Measurements from ENCODE around the gene THADA. TPM values are rescaled to one million over a fixed set of nuclear protein-coding genes. Genes with fewer than 3 reads are reported as not detected.

The THADA gene
- total RNA-seq, 1 donor from 2014 or later = 33.8 TPM

DNA sequence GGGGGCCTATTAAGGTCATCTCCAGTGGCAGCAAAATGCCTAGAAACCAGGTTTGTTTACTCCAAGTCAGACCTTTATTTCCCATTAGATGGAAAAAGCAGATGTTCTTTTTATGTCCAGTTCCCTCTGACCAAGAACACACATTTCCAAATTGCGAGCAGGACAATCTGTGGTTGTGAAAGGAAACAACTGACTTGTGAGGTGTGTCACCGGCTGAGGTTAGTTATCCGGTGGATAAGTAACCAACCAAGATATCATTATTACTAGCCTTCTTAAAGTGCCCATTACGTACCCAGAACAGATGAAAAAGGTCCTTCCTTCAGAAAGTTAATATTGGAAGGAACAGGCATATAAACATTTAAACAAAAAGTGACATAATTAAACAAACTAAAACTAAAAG is 112.9 kb downstream of the THADA start:
- TF ChIP-seq, protein P1, sequence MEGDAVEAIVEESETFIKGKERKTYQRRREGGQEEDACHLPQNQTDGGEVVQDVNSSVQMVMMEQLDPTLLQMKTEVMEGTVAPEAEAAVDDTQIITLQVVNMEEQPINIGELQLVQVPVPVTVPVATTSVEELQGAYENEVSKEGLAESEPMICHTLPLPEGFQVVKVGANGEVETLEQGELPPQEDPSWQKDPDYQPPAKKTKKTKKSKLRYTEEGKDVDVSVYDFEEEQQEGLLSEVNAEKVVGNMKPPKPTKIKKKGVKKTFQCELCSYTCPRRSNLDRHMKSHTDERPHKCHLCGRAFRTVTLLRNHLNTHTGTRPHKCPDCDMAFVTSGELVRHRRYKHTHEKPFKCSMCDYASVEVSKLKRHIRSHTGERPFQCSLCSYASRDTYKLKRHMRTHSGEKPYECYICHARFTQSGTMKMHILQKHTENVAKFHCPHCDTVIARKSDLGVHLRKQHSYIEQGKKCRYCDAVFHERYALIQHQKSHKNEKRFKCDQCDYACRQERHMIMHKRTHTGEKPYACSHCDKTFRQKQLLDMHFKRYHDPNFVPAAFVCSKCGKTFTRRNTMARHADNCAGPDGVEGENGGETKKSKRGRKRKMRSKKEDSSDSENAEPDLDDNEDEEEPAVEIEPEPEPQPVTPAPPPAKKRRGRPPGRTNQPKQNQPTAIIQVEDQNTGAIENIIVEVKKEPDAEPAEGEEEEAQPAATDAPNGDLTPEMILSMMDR (conservative IDR thresholded peaks at IDR 0.05) = no peak
- no peak for DNase-seq (ENCODE audit: low read depth, low spot score)
- H3K9me3 Mint-ChIP-seq = no peaks in the 10 kb centered on the region
- no peak overlapping the region for H3K27ac Mint-ChIP-seq (ENCODE audit: unreplicated experiment)
- no peaks in the 10 kb centered on the region for H3K27me3 Mint-ChIP-seq (ENCODE audit: low read depth)
- no peaks in the 10 kb centered on the region for H3K4me1 Mint-ChIP-seq
- H3K4me3 Mint-ChIP-seq = no peak overlapping the region
- no peaks in the 10 kb centered on the region for H3K36me3 Mint-ChIP-seq (ENCODE audit: low read depth)

DNA sequence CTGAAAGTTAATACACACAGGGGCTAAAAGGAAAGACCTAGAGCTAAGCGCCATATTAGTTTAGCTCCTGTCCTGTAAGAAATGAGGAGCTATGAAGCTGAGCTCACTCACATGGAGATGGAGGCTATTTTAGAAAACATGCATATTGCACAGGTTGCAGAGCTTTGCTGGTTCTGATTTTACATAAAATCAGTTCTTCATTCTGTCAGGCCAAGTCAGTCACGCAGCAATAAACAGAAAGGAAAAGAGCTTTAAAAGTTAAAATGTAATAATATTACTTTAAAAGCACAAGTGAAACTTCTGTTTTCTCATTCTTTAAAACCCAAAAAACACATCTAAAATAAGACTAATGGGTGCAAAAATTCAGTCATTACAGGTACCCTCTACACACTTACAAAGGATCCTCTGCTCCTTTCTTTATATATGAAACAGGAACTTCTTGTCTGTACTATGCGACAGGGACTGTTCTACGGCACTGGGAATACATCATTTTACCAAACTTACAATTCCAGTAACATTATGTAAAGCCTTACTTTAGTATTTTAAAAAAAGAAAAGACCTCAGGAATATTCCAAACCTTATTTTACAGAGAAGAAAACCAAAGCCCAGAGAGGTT is 113.8 kb downstream of the THADA start:
- H3K4me3 Mint-ChIP-seq = no peak overlapping the region
- no peak overlapping the region for H3K27ac Mint-ChIP-seq (ENCODE audit: unreplicated experiment)

DNA sequence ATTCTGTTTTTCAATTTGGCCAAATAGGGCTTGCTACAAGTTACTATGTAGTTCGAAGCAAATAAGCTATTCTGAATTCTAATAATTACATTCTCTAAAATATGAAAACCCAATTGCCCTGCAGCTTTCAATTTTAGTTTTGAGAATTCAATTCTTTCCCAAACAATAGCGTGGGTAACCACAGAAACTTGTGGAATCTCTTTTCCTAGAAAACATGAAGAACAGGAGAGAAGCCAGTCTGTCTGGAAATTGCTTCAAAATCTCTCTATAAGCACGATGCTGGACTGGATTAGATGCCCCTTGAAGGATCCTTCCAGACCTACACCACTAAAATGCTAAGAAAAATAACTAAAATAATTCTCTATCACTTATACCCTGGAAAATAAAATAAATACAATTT is 115.0 kb downstream of the THADA start:
- Mint-ChIP-seq H3K9me3 (no peaks in the 10 kb centered on the region), H3K27me3 (ENCODE audit: low read depth) (no peaks in the 10 kb centered on the region), H3K36me3 (ENCODE audit: low read depth) (no peaks in the 10 kb centered on the region), H3K4me1 (no peaks in the 10 kb centered on the region), H3K27ac (ENCODE audit: unreplicated experiment) (no peak overlapping the region), H3K4me3 (no peak overlapping the region)
- TF ChIP-seq, protein P1 (conservative IDR thresholded peaks at IDR 0.05) = no peak
- no peak for DNase-seq (ENCODE audit: low read depth, low spot score)

More for the DNA sequence above, 113.8 kb downstream of the THADA start:
- DNase-seq (ENCODE audit: low read depth, low spot score) = no peak
- no peaks in the 10 kb centered on the region for H3K27me3 Mint-ChIP-seq (ENCODE audit: low read depth)
- H3K4me1 Mint-ChIP-seq = no peaks in the 10 kb centered on the region
- TF ChIP-seq, protein P1 (conservative IDR thresholded peaks at IDR 0.05) = no peak
- no peaks in the 10 kb centered on the region for H3K36me3 Mint-ChIP-seq (ENCODE audit: low read depth)
- no peaks in the 10 kb centered on the region for H3K9me3 Mint-ChIP-seq

DNA sequence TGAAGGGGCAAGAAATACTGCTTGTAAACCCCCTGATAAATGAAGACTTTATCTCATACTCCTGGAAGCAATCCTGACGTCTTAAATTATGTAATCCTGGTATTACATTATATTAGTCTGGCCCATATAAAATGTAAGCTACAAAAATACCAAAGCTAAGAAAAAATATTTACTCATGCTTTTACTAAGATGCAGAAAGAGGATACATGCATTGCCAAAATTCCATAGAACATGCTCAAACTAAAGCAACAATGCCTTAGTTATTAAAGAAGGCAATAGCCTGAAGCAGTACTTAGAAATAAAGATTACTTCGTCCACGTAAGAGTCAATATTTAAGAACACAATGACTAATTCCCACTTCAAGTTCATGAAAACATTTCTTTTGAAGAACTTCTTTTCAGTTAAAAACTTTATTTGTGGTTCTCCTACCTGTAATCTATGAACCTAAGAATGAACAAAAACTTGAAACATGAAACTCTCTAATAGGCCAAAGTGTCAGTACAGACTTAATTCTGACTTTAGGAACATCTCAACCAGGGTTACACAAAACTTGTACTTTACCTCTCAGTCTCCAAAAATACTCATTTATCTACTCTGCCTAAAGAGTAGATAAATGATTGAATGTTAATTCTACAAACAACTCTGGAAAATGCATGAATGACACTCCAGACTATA is 117.3 kb downstream of the THADA start:
- Mint-ChIP-seq H3K4me3 (no peak overlapping the region), H3K27ac (ENCODE audit: unreplicated experiment) (peak overlapping the region; percentile 36), H3K9me3 (no peaks in the 10 kb centered on the region), H3K27me3 (ENCODE audit: low read depth) (no peaks in the 10 kb centered on the region), H3K4me1 (no peaks in the 10 kb centered on the region), H3K36me3 (ENCODE audit: low read depth) (peaks cover 6% of the 10 kb centered on the region)
- DNase-seq (ENCODE audit: low read depth, low spot score) = no peak
- TF ChIP-seq, protein P1 (conservative IDR thresholded peaks at IDR 0.05) = no peak

GRCh38 chr2:43475922-43476321 is 119.9 kb downstream of the THADA start:
- no peak for DNase-seq (ENCODE audit: low read depth, low spot score)
- H3K4me3 Mint-ChIP-seq = no peak overlapping the region
- no peaks in the 10 kb centered on the region for H3K27me3 Mint-ChIP-seq (ENCODE audit: low read depth)
- no peaks in the 10 kb centered on the region for H3K9me3 Mint-ChIP-seq
- no peak overlapping the region for H3K27ac Mint-ChIP-seq (ENCODE audit: unreplicated experiment)
- no peaks in the 10 kb centered on the region for H3K4me1 Mint-ChIP-seq
- peaks cover 9% of the 10 kb centered on the region for H3K36me3 Mint-ChIP-seq (ENCODE audit: low read depth)
- TF ChIP-seq, protein P1 (conservative IDR thresholded peaks at IDR 0.05) = no peak
